Measurements from ENCODE around the gene STMP1.

GRCh38 chr7:135673360-135673706 is 11.0 kb downstream of the STMP1 start:
- no peak for TF ChIP-seq CTCF (IDR thresholded peaks at IDR 0.05)
- no peak for TF ChIP-seq POLR2A (IDR thresholded peaks at IDR 0.05)
- TF ChIP-seq EP300 (IDR thresholded peaks at IDR 0.05): no peak

Measured in sigmoid colon (tissue), 4 donors.